Endodermal cell (in vitro differentiated cells): ENCODE data around the gene LMNA. TPM values are rescaled to one million over a fixed set of nuclear protein-coding genes. Genes with fewer than 3 reads are reported as not detected.
"Not testable (repeated sequence)": the region's sequence is repeated elsewhere in the genome, so short reads cannot be mapped to it uniquely, and the experiment has no call there.

ENCODE experiments used
- DNase-seq: peaks from one replicate; pipeline ENCODE4 v3.0.0-alpha.2; 2017
- H3K27ac ChIP-seq: 2 replicates; pipeline ENCODE4 v1.5.1; 2013; ENCODE audit warnings: mild to moderate bottlenecking, low read depth, low read length, moderate library complexity
- H3K27me3 ChIP-seq: 2 replicates; pipeline ENCODE4 v1.6.1; 2013; ENCODE audit warnings: mild to moderate bottlenecking, low read length, moderate library complexity; ENCODE audit not compliant: insufficient read depth, control insufficient read depth, poor library complexity, severe bottlenecking
- H3K36me3 ChIP-seq: 2 replicates; pipeline ENCODE4 v1.7.0; 2013; ENCODE audit warnings: mild to moderate bottlenecking, low read length, moderate library complexity; ENCODE audit not compliant: control insufficient read depth, insufficient read depth
- H3K4me1 ChIP-seq: one replicate; pipeline ENCODE4 v1.7.0; 2013; ENCODE audit warnings: low read length; ENCODE audit not compliant: control insufficient read depth, insufficient read depth
- H3K4me3 ChIP-seq: 2 replicates; pipeline ENCODE4 v1.5.1; 2013; ENCODE audit warnings: mild to moderate bottlenecking, low read length, moderate library complexity
- H3K9ac ChIP-seq: 2 replicates; pipeline ENCODE4 v1.6.1; 2013; ENCODE audit warnings: mild to moderate bottlenecking, low read length, moderate library complexity; ENCODE audit not compliant: poor library complexity, severe bottlenecking; ENCODE audit errors: extremely low read depth
- H3K9me3 ChIP-seq: 2 replicates; pipeline ENCODE4 v1.6.1; 2013; ENCODE audit warnings: mild to moderate bottlenecking, low read length, moderate library complexity; ENCODE audit not compliant: control insufficient read depth
- H3K27ac Mint-ChIP-seq: 2 replicates; pipeline ENCODE4 v1.8.0; 2020; ENCODE audit warnings: mixed read lengths
- H3K27me3 Mint-ChIP-seq: 2 replicates; pipeline ENCODE4 v1.8.0; 2021; ENCODE audit warnings: mild to moderate bottlenecking, mixed read lengths; ENCODE audit not compliant: insufficient read depth
- H3K36me3 Mint-ChIP-seq: 2 replicates; pipeline ENCODE4 v1.8.0; 2020; ENCODE audit warnings: low read depth, mixed read lengths
- H3K4me1 Mint-ChIP-seq: 2 replicates; pipeline ENCODE4 v1.8.0; 2020; ENCODE audit warnings: mixed read lengths
- H3K4me3 Mint-ChIP-seq: 2 replicates; pipeline ENCODE4 v1.8.0; 2020; ENCODE audit warnings: mild to moderate bottlenecking, moderate library complexity, mixed read lengths
- H3K9me3 Mint-ChIP-seq: 2 replicates; pipeline ENCODE4 v1.8.0; 2020; ENCODE audit warnings: mild to moderate bottlenecking, mixed read lengths
- CTCF ChIP-seq: fragments of 200-600 bp; sonication (generic); conservative IDR thresholded peaks from 2 replicates; pipeline ENCODE4 v1.5.0; 2021; ENCODE audit warnings: antibody characterized with exemption, mild to moderate bottlenecking
- WGBS, 2 experiments: methylation state at CpG; one replicate each; pipeline versions ENCODE4 v1.1.5 to v1.1.7; 2013; ENCODE audit warnings: missing lambda C conversion rate in 2 of 2, mixed read lengths in 1 of 2; ENCODE audit not compliant: insufficient coverage in 1 of 2, insufficient read length in 1 of 2; 5-methylcytosine and 5-hydroxymethylcytosine counted together
- total RNA-seq, 2 donors: library from RNA; stranded (reverse); fragmentation: NEBNext Ultra II Directional in 1 of 2; extraction: Animal tissue kit (Norgen Biotek cat#: 25700) in 1 of 2; gene quantifications; 2 replicates in 1 of 2; 3 replicates in 1 of 2; pipeline ENCODE4 v1.2.1, GENCODE V29; 2021

Gene LMNA
- total RNA-seq, 2 donors from 2014 or later: 41.2 to 42.0 TPM

GRCh38 chr1:156120318-156120717, 5.8 kb downstream of the LMNA start:
- DNase-seq: no peak
- no peak overlapping the region for H3K4me3 Mint-ChIP-seq
- Histone ChIP-seq H3K27me3 (no peaks in the 10 kb centered on the region), H3K9ac (no peak overlapping the region), H3K4me1 (peaks cover 28% of the 10 kb centered on the region), H3K36me3 (peaks cover 29% of the 10 kb centered on the region), H3K4me3 (no peak overlapping the region), H3K27ac (no peak overlapping the region), H3K9me3 (no peaks in the 10 kb centered on the region)
- H3K9me3 Mint-ChIP-seq: no peaks in the 10 kb centered on the region
- WGBS, 2 experiments: 92% methylated on average over 3 of the region's 3 CpGs
- peaks cover 5% of the 10 kb centered on the region for H3K36me3 Mint-ChIP-seq
- no peak for TF ChIP-seq CTCF
- peaks cover 45% of the 10 kb centered on the region for H3K4me1 Mint-ChIP-seq
- H3K27ac Mint-ChIP-seq: no peak overlapping the region
- peaks cover 2% of the 10 kb centered on the region for H3K27me3 Mint-ChIP-seq

GRCh38 chr1:156121005-156121404, 6.5 kb downstream of the LMNA start:
- H3K4me3 Mint-ChIP-seq, H3K9ac ChIP-seq, H3K27ac Mint-ChIP-seq, H3K27me3 Mint-ChIP-seq, H3K27me3 ChIP-seq, H3K4me3 ChIP-seq, DNase-seq, H3K27ac ChIP-seq, H3K9me3 ChIP-seq, H3K36me3 Mint-ChIP-seq, H3K9me3 Mint-ChIP-seq: not testable (repeated sequence)
- Histone ChIP-seq H3K36me3 (peaks cover 29% of the 10 kb centered on the region), H3K4me1 (peaks cover 28% of the 10 kb centered on the region)
- 60 to 75% methylated on average over 1 to 4 of the region's 4 CpGs for WGBS, 2 experiments
- peaks cover 38% of the 10 kb centered on the region for H3K4me1 Mint-ChIP-seq

GRCh38 chr1:156121457-156121856, 6.9 kb downstream of the LMNA start:
- no peaks in the 10 kb centered on the region for H3K9me3 ChIP-seq
- H3K4me3 ChIP-seq: no peak overlapping the region
- Mint-ChIP-seq H3K9me3 (no peaks in the 10 kb centered on the region), H3K27me3 (no peaks in the 10 kb centered on the region), H3K27ac (peak overlapping the region; percentile 58), H3K4me1 (peaks cover 38% of the 10 kb centered on the region), H3K36me3 (peaks cover 5% of the 10 kb centered on the region), H3K4me3 (no peak overlapping the region)
- H3K9ac ChIP-seq: no peak overlapping the region
- no peak overlapping the region for H3K27ac ChIP-seq
- peaks cover 28% of the 10 kb centered on the region for H3K4me1 ChIP-seq
- TF ChIP-seq CTCF: no peak
- H3K36me3 ChIP-seq: peaks cover 29% of the 10 kb centered on the region
- no peaks in the 10 kb centered on the region for H3K27me3 ChIP-seq
- WGBS, 2 experiments: 92% methylated on average over 4 of the region's 4 CpGs; no CpG with 5 or more reads in 1 of the 2 experiments
- no peak for DNase-seq

GRCh38 chr1:156122086-156122485, 7.6 kb downstream of the LMNA start:
- Mint-ChIP-seq H3K36me3 (peaks cover 5% of the 10 kb centered on the region), H3K9me3 (no peaks in the 10 kb centered on the region), H3K27ac (no peak overlapping the region), H3K4me3 (no peak overlapping the region), H3K4me1 (peaks cover 38% of the 10 kb centered on the region), H3K27me3 (no peaks in the 10 kb centered on the region)
- H3K4me3 ChIP-seq: no peak overlapping the region
- no peaks in the 10 kb centered on the region for H3K9me3 ChIP-seq
- peaks cover 28% of the 10 kb centered on the region for H3K4me1 ChIP-seq
- peak overlapping the region; percentile 92 for H3K27ac ChIP-seq
- H3K9ac ChIP-seq: peak overlapping the region; percentile 7
- H3K27me3 ChIP-seq: no peaks in the 10 kb centered on the region
- no peak for TF ChIP-seq CTCF
- peaks cover 29% of the 10 kb centered on the region for H3K36me3 ChIP-seq
- DNase-seq: no peak
- 91 to 94% methylated on average over 2 to 3 of the region's 4 CpGs for WGBS, 2 experiments
